Lower leg skin (tissue), 3 donors: ENCODE results near the gene IPO9.

Experiments used
- CTCF ChIP-seq, 3 donors: fragments of 450-650 bp; IDR thresholded peaks; one replicate each; pipeline ENCODE4 v1.5.1; 2016; ENCODE audit warnings: antibody characterized with exemption in 3 of 3, mild to moderate bottlenecking in 3 of 3, moderate library complexity in 2 of 3
- POLR2A ChIP-seq, 2 donors: fragments of 450-650 bp; IDR thresholded peaks; one replicate each; pipeline ENCODE4 v1.6.1; 2016 to 2017; ENCODE audit warnings: antibody characterized with exemption in 2 of 2, mild to moderate bottlenecking in 1 of 2, moderate library complexity in 1 of 2

- TF ChIP-seq POLR2A (IDR thresholded peaks at IDR 0.05), result no peak
- TF ChIP-seq CTCF (IDR thresholded peaks at IDR 0.05), result no peak
Measured at GRCh38 chr1:201850053-201850397, 21.1 kb downstream of the IPO9 start.
